Caco-2 (cell line): Measurements from ENCODE around the gene GEMIN7. TPM values are rescaled to one million over a fixed set of nuclear protein-coding genes. Genes with fewer than 3 reads are reported as not detected.

Experiments
- BruUV-seq: library from RNA; stranded (reverse); fragments of 400-500 nt; replicated peaks from 2 replicates; lab custom pipeline; 2021; lab: Mats Ljungman, UMichigan
- CTCF ChIA-PET: fragments of 300-600 bp; sonication (Branson Sonifier 250); formaldehyde crosslinking; loops from one replicate; lab custom pipeline; 2022; ENCODE audit warnings: antibody characterized with exemption; lab: Charles Lee
- POLR2A ChIA-PET: fragments of 300-600 bp; sonication (Branson Sonifier 250); formaldehyde crosslinking; loops from one replicate; lab custom pipeline; 2022; ENCODE audit warnings: antibody characterized with exemption; lab: Charles Lee
- DNase-seq, 2 experiments: peaks; one replicate each; pipeline versions ENCODE4 v3.0.0 to v3.0.0-alpha.2; 2020 to 2022
- H3K27me3 ChIP-seq: replicated peaks from 2 replicates; pipeline ENCODE4 v1.6.0; 2011; ENCODE audit warnings: low read length; ENCODE audit not compliant: control insufficient read depth, insufficient read depth
- H3K36me3 ChIP-seq: 2 replicates; pipeline ENCODE4 v1.5.1; 2011; ENCODE audit warnings: low read length; ENCODE audit not compliant: control insufficient read depth, insufficient read depth
- H3K4me1 ChIP-seq: fragments of 250-450 bp; sonication (Bioruptor Pico); 2 replicates; pipeline ENCODE4 v1.5.1; 2020; ENCODE audit warnings: mild to moderate bottlenecking
- H3K4me3 ChIP-seq: 2 replicates; pipeline ENCODE4 v1.5.1; 2011; ENCODE audit warnings: low read depth, mild to moderate bottlenecking, control low read depth, low read length
- H3K9me3 ChIP-seq: fragments of 250-450 bp; sonication (Bioruptor Pico); 2 replicates; pipeline ENCODE4 v1.5.1; 2020; ENCODE audit warnings: mild to moderate bottlenecking, moderate library complexity
- H3K27ac Mint-ChIP-seq: one replicate; pipeline ENCODE4 v1.8.0; 2022; ENCODE audit warnings: mixed read lengths; ENCODE audit not compliant: unreplicated experiment
- H3K27me3 Mint-ChIP-seq: one replicate; pipeline ENCODE4 v1.8.0; 2022; ENCODE audit warnings: mixed read lengths; ENCODE audit not compliant: insufficient read depth, unreplicated experiment
- H3K36me3 Mint-ChIP-seq: one replicate; pipeline ENCODE4 v1.8.0; 2022; ENCODE audit warnings: mild to moderate bottlenecking, mixed read lengths; ENCODE audit not compliant: insufficient read depth, unreplicated experiment
- H3K4me1 Mint-ChIP-seq: one replicate; pipeline ENCODE4 v1.8.0; 2022; ENCODE audit warnings: low read depth, mixed read lengths; ENCODE audit not compliant: unreplicated experiment
- H3K4me3 Mint-ChIP-seq: one replicate; pipeline ENCODE4 v1.8.0; 2022; ENCODE audit warnings: mild to moderate bottlenecking, moderate library complexity, mixed read lengths; ENCODE audit not compliant: unreplicated experiment
- H3K9me3 Mint-ChIP-seq: one replicate; pipeline ENCODE4 v1.8.0; 2022; ENCODE audit warnings: mixed read lengths; ENCODE audit not compliant: unreplicated experiment
- CTCF ChIP-seq, 2 experiments: fragments of 200-600 bp in 1 of 2; IDR thresholded peaks; 1 replicate in 1 of 2; 2 replicates in 1 of 2; pipeline versions ENCODE4 v1.5.1 to v1.8.0; 2011 to 2022; ENCODE audit warnings: antibody characterized with exemption in 1 of 2, control low read depth in 1 of 2, inconsistent platforms in 1 of 2, low read depth in 1 of 2, low read length in 1 of 2, mild to moderate bottlenecking in 1 of 2, moderate library complexity in 1 of 2; ENCODE audit not compliant: insufficient read depth in 1 of 2, severe bottlenecking in 1 of 2, unreplicated experiment in 1 of 2
- intact Hi-C: fragments of 100-400 bp; cut with micrococcal nuclease; formaldehyde crosslinking; loops from one replicate; pipeline ENCODE4 v1.10.0; 2022; ENCODE audit not compliant: unreplicated experiment
- total RNA-seq: library from RNA; stranded (reverse); gene quantifications from 2 replicates; pipeline ENCODE4 v1.2.3, GENCODE V29; 2022

GEMIN7 gene
- total RNA-seq, 1 experiment from 2014 or later, result 49.3 TPM

- peaks cover 46% of the 10 kb centered on the region for H3K36me3 Mint-ChIP-seq
- H3K27me3 Mint-ChIP-seq, result no peaks in the 10 kb centered on the region
- H3K4me3 Mint-ChIP-seq, result peak within 1 kb of the TSS; percentile 82
- Histone ChIP-seq H3K4me1 (peaks cover 24% of the 10 kb centered on the region), H3K36me3 (peaks cover 1% of the 10 kb centered on the region; the same call in 1 of the 2 replicates), H3K27me3 (no peaks in the 10 kb centered on the region), H3K9me3 (no peaks in the 10 kb centered on the region), H3K4me3 (peak within 1 kb of the TSS; percentile 89)
- POLR2A ChIA-PET, result interaction anchor here (0.6 to 2.9 kb wide), 2 partner anchors 16 to 380 kb away, joined by 3 to 14 read pairs; no protein-coding TSS in a partner anchor
- intact Hi-C loops, result loop anchor here (1.0 to 10.0 kb wide), 3 partner anchors 15 to 171 kb away; partner anchors contain the start of genes APOE and RELB
- no TSS peak for BruUV-seq
- TF ChIP-seq CTCF (IDR thresholded peaks at IDR 0.05; ENCODE audit: insufficient read depth in 1 of 2, low read depth in 1 of 2, low read length in 1 of 2, severe bottlenecking in 1 of 2, unreplicated experiment in 1 of 2), result no peak
- DNase-seq, result peak; percentile 90 to 94
- H3K9me3 Mint-ChIP-seq, result no peaks in the 10 kb centered on the region
- H3K27ac Mint-ChIP-seq, result peak within 1 kb of the TSS; percentile 25
- peaks cover 16% of the 10 kb centered on the region for H3K4me1 Mint-ChIP-seq
- CTCF ChIA-PET, result interaction anchor here (0.6 to 2.0 kb wide), 3 partner anchors 16 to 275 kb away, joined by 3 to 6 read pairs (median 4); partner anchors contain the start of gene CLASRP
Observed at GRCh38 chr19:45076029-45076850, 2.8 kb upstream of the GEMIN7 start, which contains the start of gene ZNF296. TSS of gene ZNF296 (minus strand) at chr19:45076478. CDS start at chr19:45076373, 105 bp downstream.

DNA sequence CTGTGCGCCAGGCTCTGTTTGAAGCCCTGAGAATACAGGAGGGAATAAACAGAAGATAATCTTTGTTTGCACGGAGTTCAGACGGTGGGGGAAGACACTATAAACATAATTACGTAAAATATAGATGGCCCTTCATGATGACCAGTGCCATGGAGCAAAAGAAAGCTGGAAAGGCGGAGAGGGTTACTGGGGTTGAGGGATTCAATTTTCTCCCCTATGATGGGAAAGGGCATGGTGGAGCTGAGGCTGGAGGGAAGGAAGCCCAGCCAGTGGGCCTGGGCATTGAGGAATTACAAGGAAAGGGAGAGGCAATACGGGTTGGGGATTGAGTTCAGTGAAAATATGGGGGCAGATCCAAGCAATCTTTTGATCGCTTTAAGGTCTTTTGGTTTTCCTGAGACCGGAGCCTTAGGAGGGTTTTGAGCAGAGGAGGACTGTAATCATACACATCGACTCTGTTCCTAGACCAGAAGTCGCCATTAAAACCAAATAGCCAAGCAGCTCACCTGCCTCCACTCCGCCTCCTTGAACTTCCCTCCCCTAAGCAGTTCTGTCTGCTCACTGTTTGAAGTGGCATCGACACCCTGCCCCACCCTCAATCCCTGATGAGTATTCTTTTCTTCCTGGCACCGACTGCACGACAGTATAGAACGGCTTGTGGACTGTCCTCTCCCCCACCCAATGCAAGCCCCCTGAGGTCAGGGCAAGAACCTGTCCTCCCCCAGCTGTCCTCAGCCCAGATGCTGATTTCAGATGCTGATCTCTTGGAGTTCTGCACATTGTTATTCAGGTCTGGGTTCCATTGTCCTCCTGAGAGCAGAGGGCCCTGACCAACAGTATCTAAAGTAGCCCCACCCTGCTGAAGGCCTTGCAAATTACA, 2.0 kb upstream of the GEMIN7 start:
- H3K9me3 Mint-ChIP-seq, result no peaks in the 10 kb centered on the region
- intact Hi-C loops, result loop anchor here (1.0 to 10.0 kb wide), 3 partner anchors 14 to 172 kb away; partner anchors contain the start of genes APOE and RELB
- ChIA-PET CTCF (no interaction called here), POLR2A (interaction anchor here (2.9 kb wide), 1 partner anchor 15 kb away, joined by 14 read pairs; no protein-coding TSS in a partner anchor)
- H3K4me3 Mint-ChIP-seq, result peak overlapping the region; percentile 82
- H3K36me3 Mint-ChIP-seq, result peaks cover 49% of the 10 kb centered on the region
- H3K4me3 ChIP-seq, result peak overlapping the region; percentile 89
- no TSS peak for BruUV-seq
- H3K36me3 ChIP-seq, result no peaks in the 10 kb centered on the region
- DNase-seq, result no peak
- H3K4me1 ChIP-seq, result peaks cover 24% of the 10 kb centered on the region
- no peaks in the 10 kb centered on the region for H3K27me3 ChIP-seq
- peak overlapping the region; percentile 25 for H3K27ac Mint-ChIP-seq
- no peaks in the 10 kb centered on the region for H3K9me3 ChIP-seq
- H3K27me3 Mint-ChIP-seq, result no peaks in the 10 kb centered on the region
- peaks cover 24% of the 10 kb centered on the region for H3K4me1 Mint-ChIP-seq
- TF ChIP-seq CTCF (IDR thresholded peaks at IDR 0.05; ENCODE audit: insufficient read depth in 1 of 2, low read depth in 1 of 2, low read length in 1 of 2, severe bottlenecking in 1 of 2, unreplicated experiment in 1 of 2), result no peak
